ENCODE results near the gene TBX1.

TBX1 gene

DNA sequence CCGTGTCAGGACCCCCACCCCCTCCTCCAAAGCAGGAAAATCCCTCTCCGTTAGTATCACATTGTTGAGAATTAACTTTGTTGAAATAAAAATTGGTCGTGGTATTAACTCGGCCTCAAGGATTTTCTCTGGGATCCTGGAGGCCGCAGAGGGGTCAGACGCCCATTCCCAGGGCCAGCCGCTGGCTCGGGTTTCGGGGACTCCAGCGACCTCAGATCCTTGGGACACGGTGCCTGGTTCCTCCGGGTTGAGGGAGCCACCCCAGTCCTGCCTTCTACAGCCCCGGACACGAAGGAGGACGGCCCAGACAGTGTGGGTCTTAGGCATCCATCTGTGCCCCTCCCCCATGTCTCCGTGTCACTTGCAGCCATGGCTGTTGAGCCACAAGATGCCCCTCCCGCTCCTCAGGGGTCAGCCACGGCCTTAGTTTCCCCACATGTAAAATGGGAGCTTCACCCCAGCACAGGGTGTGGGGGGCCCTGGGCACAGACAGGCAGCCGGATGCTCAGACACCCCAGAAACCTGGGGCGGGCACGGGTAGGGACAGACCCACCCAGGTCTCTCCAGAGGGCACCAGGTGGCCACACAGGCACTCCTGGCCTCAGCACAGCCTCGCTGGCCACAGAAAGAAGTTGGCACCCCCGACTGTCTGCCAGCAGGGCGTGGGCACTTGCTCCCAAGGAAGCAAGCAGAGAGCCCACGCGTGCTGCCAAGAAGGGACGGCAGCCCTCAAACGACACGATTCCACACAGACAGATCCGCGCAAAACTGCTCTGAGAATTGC is 21.7 kb upstream of the TBX1 start:
- no peak for DNase-seq

DNA sequence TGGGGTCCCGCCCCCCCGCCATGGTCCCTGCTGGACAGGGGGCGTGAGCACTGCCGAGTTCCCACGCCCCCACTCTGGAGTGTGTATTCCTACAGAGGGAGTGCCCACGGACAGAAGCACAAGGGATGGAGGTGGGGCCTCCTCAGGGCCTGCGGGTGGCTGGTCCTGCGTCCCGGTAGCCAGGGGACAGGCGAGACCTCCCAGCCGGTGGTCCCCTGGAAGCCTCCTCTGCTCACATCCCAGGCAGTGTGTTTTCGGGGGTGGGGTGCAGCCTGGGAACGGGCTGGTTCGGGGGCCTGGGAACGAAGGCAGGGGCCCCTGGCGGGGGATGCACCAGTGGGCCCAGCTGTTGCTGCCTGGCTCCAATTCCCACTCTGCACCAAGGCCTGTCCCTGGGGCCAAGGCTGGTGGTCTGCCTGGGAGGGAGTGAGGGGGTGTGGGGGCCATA is 21.1 kb upstream of the TBX1 start:
- DNase-seq, result no peak

DNA sequence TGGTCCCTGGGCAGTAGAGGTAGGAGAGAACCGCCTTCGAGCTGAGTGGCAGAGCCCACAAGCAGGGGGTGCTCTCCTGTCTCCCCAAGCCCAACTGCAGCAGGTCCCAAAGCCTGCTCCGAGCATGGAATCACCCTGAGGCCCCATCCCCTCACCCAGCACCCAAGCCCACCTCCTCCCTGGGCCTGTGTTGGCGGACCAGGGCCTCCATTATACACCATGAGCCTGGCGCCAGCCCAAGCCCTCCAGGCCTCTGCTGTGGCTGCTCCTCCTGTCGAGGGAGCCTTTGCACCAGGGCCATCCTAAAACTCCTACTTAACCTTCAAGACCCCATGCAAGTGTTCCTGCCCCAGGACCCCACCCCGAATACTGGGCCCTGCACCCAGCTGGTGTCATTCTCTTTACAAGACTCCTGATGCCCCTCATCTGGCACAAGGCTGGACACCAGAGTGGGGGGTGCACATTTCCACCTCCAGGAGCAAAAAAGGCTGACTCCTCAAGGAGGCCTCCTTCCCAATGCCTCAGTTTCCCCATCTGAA is 20.6 kb upstream of the TBX1 start:
- DNase-seq, result no peak

DNA sequence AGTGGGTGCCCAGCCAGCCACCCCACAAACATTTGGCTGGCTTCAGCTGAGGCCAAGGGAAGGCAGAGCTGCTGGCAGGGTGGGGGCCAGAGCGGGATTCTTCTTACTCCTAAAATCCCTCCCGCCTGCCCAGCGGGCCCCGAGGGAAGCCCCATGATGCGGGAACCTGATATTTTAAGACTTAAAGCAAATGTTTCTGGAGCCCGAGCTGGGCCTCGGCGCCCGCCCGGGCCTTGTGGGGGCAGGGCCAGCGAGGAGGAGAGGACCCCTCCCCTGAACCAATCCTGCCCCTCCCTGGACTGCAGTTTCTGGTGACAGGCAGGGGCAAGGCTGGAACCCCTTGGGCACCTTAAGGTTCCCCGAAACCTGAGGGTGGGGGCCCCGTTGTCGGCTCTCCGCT is 20.0 kb upstream of the TBX1 start:
- no peak for DNase-seq

DNA sequence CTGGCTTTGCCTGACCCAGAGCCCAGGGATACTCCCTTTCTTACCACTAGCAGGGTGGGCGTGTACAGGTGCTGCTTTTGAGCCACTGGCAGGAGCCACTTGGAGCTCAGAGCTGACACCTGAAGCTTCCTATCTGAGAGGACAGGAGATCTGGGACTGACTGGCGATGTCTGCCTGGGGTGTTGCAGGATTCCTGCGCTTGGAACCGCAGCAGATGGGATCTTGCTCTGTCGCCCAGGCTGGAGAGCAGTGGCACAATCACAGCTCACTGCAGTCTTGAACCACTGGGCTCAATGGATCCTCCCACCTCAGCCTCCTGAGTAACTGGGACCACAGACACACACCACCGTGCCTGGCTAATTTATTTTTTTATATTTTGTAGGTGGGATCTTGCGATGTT is 19.5 kb upstream of the TBX1 start:
- DNase-seq, result no peak

DNA sequence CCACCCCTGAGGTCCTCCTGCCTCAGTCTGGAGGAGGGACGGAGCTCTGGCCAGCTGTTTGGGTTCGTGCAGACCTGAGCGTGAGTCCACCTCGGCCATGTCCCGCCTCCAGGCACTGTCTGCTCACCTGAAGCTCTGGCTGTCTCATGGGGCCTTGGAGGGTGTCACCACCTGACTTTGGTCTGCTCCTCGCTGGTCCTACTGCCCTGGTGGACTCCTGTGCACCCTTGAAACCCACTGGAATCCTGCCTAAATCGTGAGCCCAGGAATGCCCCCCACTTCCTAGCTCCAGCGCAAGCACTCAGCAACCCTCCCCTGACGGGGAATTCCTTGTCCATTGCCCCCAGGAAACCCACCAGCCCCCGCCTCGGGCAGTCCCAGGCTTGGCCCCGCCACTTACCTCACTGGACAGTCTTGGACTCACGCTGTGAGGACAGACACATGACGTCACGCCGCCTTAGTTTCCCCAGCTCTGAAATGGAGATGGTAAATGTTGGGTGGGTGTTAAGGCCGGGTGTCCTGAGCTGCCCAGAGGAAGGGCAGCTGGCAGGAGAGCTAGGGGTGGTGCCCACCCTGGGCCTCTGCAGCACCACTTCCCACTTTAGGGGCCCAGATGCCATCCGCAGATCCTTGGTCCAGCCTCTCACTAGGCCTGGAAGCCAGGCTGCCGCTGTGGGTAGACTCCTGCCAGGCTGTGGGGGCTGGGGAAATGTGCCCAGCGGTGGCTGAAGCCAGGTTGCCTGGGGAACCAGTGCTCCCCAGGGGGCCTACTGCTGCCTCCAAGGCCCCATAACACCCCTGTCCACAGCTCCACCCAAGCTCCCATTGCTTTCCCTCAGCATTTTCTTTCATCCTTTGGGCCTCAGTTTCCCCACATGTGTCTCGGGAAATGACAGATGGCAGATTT is 18.2 kb upstream of the TBX1 start:
- no peak for DNase-seq

DNA sequence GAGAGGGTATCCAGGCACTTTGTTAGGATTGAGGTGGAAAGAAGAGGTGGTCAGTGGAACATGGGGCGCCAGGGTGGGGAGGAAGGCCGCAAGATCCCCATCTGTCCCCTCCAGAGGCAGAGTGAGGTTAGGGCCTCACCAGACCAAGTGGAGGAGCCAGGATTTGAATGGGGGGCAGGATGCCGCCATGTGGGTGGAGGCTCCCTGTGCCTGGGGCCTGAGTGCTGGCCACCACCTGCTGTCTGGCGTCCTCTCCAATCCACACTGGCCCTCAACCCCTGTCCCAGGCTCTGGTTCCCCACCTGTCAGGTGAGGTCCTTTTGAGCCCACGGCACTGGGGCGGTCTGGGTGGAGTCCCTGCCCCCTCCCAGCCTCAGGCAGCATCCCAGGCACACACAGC is 17.5 kb upstream of the TBX1 start:
- DNase-seq, result no peak

DNA sequence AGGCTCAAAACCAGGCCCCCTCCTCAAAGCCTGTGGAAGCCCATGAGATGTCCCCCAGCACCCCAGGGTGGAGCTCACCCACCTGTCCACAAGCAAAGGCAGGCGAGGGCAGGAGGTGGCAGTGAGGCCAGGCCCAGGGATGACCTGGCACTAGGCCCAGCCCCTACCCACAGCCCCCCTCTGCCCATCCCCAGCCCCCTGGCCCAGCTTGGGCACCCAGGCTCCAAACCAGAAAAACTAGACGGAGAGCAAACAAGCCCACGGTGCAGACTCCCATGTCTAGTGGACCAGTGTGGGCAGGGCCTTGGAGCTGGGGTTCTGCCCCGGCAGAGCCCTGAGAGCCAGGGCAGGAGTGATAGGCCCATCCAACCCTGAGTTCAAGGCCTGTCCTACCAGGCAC is 16.9 kb upstream of the TBX1 start:
- DNase-seq, result no peak

DNA sequence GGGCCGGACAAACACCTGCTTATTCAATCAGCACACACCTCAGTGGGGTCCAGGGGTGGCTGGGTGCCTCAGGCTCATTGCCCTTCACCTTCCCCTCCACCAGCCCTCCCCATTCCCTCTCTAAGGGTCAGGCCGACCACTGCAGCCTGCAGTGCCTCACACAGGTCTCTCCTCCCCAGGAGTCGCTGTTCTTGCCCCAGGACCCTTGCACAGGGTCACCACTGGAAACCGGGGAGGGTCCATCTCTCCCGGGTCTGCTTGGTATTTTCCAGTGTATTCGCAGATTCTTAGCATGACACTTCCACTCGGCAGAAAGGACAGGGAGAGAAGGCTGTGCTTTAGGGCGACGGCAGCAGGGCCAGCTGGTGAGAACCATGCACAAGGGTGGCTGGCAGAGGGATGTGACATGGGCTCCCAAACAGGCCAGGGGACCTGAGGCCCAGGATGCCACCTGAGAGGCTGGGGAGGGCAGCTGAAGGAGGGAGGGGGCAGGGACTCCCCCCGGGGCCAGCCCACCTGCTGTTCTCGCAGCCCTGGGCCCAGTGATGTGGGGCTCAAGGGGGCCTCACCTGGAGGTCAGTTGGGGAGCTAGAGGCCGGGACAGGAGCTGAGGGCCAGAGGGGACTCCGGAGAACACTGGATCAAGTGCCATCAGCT is 16.1 kb upstream of the TBX1 start:
- DNase-seq, result no peak

DNA sequence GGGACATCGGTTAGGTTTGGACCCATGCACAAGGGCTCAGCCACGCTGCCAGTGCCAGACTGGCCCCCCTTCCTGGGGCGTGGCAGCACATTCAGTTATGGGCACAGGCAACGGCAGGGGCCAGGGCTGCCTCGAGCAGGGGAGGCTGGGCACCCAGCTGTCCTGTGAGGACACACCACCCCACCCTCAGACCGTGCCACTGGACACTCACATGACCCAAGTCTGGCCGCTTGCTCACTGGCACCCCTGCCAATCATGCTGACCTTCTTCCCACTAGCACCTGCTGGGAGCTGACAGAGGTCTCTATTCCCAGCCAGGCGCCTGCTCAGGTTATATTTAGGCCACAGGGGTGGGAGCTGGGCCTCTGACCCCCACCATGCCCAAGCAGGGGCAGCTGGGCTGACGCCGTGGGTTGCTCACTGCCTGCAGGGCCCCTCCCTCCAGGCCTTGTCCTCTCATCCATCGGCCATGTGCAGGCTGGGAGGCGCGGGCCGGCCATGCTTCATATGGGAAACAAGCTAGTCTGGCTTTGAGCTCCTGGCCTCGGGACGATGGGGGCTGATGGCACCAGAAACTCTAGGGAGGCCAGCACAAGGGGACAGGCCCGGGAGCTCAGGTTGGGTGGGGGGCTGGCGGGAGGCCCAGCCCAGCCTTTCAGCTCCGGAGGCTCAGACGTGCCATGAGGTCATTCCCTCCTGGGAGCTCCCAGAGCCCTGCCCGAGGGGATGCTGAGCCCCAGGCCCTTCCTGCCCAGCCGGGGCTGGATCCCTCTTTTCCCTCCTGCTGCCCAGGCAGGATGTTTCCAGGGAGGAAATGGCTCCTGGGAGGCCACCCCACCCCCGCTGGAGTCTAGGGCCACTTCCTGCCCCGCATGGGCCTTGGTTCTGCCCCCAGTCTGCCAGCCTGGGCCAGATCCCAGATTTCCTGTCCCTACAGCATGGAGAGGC is 15.2 kb upstream of the TBX1 start:
- no peak for DNase-seq

DNA sequence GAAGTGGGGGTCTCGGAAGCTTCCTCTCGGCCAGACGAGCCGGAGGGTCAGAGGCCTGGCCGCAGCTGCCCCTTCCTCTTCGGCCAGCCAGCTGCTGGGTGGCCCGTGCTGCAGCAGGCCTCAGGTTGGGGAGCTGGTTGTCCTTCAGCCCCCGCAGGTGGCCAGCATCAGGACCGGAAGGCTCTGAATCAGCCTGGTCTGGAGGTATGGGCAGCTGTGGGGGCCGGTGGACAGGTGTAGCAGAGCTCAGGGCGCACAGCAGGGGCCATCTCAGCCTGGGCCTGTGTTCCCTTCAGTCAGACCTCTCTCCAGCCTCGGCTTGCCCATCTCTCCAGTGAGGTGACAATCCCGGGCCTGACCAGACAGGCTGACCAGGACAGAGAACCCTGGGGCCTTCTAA is 13.9 kb upstream of the TBX1 start:
- no peak for DNase-seq

DNA sequence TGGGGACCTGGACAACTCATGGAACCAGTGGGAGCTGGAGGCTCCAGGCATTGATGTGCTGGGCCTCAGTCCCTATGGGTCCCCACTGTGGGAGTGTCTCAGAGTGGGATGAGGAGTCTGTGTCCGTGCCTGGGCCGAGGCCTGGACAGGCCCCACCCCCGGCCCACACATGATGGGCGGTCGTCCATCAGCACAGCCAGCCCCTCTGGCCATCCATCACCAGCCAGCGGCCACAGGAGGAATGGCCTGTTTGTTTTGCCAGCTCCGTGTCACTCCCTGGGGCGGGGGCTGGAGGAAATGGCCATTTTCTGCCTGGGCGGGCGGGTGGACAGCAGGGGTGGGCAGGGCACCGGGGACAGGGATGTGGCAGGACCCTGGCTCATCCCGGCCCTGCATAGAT is 13.0 kb upstream of the TBX1 start:
- DNase-seq, result no peak

DNA sequence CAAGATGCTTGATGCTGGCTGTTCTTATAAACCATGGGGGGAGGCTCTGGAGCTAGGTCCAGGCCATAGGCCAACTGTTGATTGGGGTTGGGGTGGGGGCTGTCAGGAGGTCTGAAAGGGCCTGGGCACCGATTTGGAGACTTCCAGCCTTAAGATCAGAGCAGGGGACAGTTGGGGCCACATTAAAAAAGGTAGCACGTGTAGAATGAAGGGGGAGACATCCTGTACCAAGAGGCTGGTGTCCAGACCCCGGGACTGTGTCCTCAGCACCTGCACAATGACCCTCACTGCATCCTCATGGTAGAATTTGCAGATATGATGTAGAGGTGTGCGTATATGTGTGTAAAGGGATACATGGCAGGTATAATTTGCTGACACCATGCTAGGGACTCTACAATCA is 12.4 kb upstream of the TBX1 start:
- DNase-seq, result no peak

DNA sequence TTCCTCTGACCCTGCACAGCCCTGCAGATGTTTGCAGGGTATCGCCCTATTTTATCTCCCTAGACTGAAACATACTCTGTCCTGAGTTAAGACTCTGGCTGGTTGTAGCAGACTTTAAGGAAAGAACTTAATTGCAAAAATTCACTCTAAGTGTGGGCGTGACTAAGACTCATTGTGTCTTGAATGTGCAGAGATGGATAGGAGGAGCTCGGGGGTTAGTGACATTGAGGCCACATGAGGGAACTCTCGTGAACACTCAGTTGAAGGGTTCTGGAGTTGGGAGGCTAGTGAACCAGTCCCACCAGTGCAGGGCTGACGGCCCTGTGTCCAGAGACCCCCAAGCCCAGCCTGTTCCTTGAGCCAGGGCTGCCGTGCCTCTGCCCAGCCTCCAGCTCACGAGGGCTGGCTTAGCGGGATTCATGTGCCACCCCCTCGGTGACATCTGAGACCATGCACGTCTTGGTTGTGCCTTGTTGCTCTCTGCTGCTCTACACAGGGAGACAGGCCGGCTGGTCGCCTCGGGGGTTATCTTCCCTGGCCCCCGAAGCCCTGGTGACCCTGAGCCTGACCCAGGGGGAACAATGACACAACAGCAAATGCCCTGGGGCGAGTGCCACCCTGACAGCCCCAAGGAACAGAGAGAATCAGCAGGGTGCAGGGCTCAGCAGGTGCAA is 11.4 kb upstream of the TBX1 start:
- DNase-seq, result no peak

DNA sequence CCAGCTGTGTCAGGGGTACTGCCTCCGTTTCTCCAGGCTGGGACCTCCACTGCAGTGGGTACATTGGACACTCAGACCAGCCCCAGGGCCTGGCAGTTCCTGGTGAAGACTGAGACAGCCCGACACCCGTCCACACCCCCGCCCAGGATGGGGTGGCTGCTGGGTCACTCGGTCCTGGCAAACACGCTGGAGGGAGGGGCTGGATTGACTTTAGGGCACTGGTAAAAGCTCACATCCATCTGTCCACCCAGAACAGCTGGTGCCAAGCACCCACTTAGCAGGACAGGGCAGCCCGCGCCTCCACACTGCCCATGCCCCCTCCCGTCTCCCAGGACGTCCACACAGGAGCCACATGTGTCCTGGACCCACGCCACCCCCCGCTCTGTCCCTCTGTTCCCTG is 10.7 kb upstream of the TBX1 start:
- no peak for DNase-seq

DNA sequence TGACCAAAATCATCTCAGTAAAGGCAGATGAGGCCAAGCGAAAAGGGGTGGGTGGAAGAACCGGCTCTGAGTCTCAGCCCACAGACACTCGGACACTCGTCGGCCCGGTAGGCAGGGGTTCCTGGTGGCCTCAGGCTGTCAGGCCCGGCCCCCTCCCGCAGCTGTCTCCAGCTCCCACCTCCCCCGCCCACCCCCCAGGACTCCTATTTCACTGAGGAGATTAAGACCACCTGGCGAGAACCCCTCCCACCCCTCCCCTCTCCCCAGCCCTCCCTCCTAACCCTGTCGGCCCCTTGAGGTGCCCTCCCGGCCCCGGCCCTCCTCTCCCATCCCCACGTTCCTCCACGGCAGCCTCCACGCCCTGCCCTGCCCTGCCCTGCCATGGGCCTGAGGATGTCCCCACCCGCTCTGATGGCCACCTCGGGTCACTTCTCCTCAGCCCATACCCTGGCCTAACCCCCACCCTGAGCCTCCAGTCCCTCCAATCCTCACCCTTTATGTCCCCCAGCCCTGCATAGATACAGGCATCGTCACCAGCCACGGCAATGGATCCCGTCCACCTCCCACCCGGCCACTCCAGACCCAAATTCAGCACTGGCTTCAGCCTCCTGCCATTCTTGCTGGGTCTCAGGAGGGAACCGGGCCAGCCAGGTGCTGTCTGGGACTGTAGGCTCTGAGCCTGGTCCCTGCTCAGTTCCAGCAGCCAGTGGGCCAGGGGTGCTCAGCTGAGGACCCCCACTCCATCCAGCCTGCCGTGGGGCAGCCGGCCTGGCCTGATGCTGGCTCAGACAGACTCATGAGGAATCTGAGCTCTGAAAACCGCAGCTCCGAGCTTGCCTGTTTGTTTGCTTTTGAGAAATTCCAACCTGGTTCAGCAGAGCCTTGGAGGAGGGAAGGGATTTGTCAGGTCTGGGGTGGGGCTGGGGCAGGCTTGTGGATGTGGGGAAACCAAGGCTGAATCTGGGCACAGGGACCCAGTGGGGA is 9.8 kb upstream of the TBX1 start:
- DNase-seq, result no peak

DNA sequence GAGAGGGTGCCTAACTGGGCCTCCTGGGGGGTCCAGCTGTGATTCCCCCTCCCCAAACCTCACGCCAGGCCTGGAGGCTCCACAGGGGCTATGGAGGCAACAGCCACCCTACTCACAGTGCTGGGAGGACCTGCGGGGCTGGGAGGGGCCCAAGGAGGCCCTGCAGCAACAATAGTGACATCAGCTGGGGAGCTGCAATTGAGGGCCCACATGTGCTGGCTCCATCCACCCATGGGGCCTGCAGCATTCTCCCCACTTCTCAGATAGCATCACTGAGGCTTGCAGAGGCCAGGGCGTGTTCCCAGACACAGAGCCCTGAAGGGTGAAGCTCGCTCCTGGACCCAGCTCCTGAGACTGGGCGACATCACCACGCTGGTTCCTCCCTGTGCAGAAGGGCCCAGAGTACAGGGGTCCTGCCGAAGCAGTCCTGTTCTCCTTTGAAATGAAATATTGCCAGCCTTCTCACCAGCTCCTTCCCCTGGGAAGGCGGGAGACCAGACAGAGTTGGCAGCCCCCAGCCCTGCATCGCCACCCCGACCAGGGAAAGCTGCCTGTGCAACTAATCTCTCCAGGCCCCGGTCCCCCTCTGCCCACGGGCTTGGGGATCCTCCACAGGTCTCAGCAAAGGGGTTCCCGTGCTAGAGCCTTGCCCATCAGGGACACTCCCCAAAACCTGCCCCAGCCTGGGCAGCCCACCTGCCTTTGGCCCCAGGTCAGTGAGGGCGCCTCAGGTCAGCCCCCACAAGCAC is 8.9 kb upstream of the TBX1 start:
- no peak for DNase-seq

DNA sequence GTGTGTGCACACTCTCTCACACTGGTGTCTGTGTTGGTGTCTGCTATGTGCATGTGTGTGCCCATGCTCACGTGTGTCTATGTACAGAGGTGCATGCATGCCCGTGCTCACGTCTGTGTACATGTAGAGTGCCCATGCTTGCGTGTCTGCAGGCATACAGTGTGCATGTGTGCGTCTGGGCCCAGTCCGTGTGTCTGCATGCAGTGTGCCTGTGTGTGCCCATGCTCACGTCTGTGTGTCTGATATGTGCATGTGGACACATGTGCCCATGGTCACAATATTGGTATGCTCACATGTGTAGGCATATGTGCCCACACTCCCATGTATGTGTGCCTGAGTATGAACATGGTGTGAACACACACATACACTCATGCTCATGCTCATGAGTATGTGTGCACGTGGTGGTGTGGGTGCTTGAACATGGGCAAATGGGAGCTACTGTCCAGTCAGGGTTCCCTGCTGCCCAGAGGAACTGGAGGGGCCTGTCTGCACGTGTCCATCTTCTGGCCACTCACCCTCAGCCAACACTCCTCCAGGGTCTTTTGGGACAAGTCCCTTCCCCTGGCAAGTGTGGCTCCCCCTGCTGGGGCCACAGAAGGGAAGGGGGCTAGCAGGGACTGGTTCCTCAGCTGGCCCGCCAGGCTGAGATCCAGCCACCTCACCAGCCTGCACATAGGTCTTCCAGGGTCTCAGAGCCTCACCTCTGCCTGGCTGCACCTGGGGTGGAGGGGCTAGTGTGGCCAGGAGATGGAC is 7.3 kb upstream of the TBX1 start:
- no peak for DNase-seq

Data from NCI-H187 treated with DMSO at 0.1 percent for 48 hours (cell line).